GM18526 (cell line): ENCODE data around the gene CSTA.

ENCODE experiments used
- POLR2A ChIP-seq: IDR thresholded peaks from 3 replicates; pipeline ENCODE4 v1.6.1; 2011; ENCODE audit not compliant: insufficient read length; ENCODE audit errors: extremely low read depth

CSTA gene

DNA sequence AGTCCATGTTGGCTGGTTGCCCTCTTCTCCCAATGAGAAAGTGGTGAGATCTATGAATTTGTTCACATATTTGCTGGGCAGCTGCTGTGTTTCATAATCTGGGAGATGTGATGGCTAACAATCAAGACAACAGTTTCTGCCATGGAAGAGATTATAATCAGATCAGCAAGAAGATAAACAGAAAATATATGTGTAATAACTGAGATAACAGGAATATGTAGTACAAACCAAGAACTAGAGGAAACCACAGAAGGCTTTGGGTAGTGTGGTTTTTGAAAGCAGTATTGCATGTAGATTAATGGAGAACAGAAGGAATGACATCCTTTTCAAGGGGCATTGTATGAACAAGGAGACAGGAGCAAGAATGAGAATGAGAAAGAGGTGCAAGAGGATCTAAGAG lies 12.2 kb upstream of the CSTA start:
- no peak for TF ChIP-seq POLR2A

DNA sequence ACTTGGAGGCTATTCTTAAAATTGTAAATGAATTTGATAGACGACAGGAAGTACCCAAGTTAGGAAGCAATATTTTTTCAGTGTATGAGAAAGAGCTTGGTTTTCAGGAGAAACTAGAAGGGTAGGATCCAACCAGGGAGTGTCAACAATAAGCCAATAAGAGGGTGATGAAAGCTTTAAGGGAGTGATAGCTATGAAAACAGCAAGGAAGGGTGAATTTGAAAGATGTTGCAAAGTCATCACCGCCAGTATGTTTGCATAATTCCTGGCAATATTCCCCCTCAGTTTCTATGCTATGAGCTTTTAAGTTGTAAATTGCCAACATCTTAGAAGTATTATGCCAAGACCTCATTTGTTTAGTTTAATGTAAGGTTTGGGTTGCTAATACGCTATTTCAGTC lies 11.8 kb upstream of the CSTA start:
- no peak for TF ChIP-seq POLR2A

DNA sequence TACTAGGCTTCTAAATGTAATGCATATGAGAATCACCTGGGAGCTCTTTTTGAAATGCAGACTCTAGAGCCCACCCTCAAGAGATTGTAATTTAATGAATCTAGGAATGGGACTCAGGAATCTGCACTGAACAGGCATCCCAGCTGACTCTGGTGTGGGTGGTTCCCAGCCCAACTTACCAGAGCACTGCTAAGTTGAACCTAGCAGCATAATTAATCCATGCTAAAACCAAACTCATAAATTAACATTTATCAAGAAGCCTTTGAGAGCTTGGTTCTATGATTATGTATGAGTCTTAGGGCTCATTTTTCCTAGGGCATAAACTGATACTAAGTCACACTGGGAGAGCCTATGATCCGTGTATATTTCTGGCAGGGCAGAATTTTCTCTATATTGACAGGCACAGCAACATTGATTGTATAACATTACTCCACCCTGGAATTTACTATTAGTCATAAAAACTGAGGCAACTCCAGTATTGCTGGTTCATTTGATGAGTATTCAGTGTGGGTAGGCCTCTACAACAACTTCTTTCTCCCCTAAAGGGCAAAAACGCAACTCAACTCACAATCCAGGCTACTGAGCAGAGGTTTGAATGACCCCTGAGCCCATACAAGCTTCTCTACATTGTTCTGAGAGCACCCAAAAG lies 10.7 kb upstream of the CSTA start:
- no peak for TF ChIP-seq POLR2A

DNA sequence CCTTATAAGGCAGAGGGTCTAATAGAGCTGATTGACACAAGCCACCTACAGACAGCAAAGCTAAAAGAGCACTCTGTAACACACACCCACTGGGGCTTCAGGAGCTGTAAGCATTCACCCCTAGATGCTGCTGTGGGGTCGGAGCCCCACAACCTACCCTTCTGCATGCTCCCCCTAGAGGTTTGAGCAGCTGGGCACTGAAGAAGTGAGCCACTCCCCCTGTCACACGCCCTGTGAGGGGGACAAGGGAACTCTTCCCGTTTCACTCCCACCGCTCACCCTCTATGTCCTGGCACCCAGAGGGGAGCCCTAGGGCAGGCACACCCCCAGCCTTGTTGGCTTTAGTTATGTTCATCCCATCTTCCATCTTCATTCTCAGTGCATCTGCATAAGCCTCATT lies 9.4 kb upstream of the CSTA start:
- TF ChIP-seq POLR2A = no peak

DNA sequence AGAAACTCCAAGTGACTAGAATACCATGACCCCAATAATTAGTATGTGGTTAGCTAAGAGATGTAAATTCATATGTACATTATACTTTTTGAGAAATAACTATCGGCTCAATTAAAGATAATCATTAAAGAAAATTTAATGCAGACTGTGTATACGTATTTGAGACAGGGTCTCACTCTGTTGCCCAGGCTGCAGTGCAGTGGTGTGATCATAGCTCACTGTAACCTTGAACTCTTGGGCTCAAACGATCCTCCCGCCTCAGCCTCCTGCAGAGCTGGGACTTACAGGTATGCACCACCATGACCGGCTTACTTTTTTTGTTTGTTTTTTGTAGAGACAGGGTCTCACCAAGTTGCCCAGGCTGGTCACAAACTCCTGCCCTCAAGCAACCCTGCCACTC lies 8.7 kb upstream of the CSTA start:
- TF ChIP-seq POLR2A = no peak

DNA sequence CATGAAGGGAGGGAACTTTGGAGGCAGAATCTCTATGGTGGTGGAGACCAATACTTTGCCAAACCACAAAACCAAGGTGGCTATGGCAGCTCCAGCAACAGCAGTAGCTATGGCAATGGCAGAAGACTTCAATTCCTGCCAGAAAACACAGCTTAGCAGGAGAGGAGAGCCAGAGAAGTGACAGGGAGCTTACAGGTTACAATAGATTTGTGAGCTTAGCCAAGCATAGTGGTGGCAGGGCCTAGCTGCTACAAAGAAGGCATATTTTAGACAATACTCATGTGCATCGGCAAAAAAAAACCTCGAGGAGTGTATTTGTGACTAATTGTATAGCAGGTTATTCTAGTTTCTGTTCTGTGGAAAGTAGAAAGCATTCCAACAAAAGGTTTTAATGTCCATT lies 6.4 kb upstream of the CSTA start:
- TF ChIP-seq POLR2A = no peak

DNA sequence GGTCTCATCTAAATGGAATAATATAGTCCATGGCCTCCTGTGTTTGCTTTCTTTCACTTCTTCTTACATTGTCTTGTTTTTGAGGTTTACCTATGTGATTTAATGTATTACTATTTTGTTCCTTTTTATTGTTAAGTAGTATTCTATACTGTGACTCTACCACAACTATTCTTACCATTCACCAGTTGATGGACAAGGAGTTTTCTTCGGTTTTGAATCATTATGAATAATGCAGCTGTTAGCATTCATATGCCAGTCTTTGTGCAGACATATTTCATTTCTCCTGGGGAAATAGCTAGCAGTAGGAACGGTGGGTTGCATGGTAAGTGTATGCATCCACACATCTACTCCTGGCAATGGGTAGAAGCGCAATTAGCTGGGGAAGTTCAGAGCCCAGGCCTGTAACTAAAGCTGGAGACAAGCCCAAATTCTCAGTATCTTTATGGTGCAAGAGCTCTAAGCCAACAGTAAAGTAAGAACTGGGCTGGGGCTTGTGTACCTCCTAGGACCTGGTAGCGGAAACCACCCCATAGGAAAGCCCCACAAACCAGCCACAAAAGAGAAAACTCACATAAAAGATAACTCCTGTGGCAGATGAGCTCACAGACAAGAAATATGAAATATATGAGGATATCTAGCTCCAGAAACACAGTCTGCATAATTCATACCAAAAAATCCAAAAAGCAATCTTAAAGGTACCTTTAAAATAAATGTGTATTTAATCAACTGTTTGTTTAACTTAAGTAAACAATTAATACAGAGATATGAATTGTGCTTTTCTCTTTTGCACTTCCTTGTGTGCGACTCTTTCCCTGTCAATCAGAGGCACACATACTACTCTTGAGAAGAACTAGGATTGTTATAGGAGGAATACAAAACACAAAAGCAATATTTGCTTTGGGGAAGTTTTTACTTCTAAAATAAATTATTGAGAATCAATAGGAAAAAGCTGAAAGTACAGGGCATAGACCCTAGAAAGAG lies 2.7 kb upstream of the CSTA start:
- TF ChIP-seq POLR2A = no peak

DNA sequence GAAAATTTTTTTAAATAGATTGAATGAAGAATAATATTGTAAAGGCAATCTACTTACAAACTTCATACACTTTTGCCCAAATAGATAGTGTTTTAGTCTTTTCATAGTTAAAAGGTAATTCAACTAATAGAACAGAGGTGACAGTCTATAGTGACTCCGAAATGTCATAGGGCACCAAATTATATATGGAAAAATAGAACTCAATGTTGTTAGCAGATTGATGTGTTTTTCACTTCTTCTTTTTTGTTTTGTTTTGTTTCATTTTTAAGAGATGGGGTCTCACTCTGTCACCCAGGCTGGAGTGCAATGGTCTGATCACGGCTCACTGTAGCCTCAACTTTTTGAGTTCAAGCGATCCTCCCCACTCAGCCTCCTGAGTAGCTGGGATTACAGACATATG lies 721 bp downstream of the CSTA start:
- TF ChIP-seq POLR2A = no peak

DNA sequence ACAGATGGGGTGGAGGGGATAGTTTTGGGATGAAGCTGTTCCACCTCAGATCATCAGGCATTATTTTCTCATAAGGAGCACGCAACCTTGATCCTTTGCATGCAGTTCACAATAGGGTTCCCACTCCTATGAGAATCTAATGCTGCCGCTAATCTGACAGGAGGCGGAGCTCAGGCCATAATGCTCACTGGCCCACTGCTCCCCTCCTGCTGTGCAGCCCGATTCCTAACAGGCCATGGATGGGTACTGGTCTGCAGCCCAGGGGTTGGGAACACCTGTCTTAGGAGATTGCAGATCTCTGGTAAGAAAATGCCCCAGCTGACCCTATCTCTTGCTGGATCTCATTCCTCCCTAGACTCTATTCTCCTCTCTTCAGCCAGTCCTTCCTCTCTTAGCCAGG lies 6.8 kb downstream of the CSTA start:
- no peak for TF ChIP-seq POLR2A

DNA sequence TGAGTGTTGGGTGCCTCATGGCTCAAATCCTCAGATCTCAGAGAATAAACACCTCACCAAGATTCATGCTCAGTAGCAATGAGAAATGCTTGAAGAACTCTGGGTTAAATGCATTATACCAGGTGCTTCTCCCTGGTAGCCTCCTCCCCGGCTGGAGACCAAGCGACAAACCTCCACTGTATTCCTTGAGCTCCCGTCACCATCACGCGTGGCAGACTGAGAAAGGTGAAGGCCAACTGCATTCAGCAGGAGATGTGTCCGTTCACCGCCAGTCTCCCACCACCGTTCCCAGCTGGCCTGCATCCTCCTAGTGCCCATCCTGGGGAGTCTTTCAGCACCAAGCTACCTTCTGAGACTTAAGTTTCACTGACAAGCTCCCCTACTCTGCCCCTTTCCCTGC lies 7.5 kb downstream of the CSTA start:
- no peak for TF ChIP-seq POLR2A

DNA sequence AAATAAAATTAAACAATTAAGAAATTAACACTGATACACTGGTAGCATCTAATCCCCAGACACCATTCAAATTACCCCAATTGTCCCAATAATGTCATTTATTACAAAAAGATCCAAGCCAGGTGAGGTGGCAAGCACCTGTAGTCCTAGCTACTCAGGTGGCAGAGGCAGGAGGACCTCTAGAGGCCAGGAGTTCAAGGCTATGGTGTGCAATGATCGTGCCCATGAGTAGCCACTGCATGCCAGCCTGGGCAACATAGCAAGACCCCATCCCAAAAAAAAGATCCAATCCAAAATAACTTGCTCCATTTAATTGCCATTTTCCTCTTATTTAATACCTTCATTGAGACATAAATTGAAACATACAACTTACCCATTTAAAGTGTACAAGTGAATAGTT lies 17.8 kb downstream of the CSTA start:
- no peak for TF ChIP-seq POLR2A

DNA sequence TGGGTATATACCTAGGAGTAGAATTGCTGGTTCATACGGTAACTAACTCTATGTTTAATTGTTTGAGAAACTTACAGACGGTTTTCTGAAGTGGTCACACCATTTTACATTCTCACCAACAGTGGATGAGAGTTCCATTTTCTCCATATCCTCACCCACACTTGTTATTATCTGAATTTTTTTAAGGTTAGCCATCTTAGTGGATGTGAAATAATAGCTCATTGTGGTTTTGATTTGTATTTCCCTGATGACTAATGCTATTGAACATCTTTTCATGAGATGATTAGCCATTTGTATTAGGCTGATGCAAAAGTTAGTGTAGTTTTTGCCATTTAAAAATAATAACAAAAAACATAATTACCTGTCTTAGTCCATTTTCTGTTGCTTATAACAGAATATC lies 18.6 kb downstream of the CSTA start:
- no peak for TF ChIP-seq POLR2A

DNA sequence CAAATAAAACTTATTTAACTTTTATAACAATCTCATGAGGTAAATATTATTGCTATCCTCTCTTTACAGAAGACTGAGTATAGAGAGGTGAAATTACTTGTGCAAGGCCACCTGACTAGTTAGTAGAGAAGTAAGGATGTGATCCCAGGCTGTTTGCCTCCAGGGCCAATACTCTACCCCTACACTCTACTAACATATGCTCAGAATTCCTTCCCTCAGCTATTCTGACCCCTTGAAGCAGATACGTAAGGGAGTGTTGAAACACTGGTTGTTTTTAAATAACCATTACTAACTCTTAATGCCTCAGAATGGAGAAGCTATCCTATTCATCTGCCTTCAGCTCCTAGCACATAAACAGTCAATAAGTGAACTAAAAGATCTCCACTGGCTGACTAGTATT lies 24.1 kb downstream of the CSTA start:
- TF ChIP-seq POLR2A = no peak

DNA sequence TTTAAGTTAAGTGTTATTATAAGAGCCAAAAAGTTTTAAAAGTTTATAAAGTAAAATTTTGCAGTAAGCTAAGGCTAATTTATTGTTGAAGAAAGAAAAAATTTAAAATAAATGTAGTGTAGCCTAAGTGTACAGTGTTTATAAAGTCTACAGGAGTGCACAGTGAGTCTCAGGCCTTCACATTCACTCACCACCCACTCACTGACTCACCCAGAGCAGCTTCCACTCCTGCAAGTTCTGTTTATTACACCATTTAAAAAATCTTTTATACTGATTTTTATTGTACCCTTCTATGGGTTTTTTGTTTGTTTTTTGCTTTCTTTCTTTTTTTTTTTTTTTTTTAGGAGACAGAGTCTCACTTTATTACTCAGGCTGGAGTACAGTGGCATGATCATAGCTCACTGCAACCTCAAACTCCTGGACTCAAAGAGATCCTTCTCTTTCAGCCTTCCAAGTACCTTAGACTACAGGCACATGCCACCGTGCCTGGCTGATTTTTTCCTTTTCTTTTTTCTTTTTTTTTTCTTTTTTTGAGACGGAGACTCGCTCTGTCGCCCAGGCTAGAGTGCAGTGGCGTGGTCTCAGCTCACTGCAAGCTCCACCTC lies 25.9 kb downstream of the CSTA start:
- no peak for TF ChIP-seq POLR2A

DNA sequence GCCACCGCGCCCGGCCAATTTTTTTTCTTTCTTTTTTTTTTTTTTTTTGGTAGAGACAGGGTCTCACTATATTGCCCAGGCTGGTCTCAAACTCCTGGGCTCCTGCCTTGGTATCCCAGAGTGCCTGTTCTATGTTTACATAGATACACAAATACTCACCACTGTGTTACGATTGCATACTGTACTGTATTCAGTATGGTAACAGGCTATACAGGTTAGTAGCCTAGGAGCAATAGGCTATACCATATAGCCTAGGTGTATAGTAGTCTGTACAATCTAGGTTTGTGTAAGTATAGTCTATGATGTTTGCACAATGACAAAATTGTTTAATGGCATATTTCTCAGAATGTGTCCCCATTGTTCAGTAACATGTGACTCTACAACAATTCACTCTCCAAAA lies 26.6 kb downstream of the CSTA start:
- TF ChIP-seq POLR2A = no peak

DNA sequence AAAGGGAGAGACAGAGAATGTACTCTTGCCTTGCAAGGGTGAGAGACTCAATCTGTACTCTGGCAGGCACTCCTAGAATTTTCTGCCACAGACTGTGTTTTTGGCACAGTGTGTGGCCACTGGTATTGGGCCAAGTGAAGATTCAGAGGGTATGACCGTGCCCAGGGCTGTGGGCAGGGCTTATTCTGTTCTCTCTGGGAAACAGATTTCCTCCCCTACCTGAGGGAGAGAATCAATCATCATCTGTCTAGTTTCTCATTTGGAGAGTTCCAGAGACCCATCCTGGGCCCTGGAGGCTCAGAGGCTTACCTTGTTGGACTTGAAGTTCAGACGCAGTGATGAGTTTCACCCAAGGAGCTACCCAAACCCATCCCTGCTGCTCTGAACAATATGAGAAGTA lies 28.2 kb downstream of the CSTA start:
- TF ChIP-seq POLR2A = no peak
